ENCODE data around the gene FOLR1.
A peak's percentile ranks its signal among the peaks of the same experiment; 100 is the strongest.

FOLR1 gene

DNA sequence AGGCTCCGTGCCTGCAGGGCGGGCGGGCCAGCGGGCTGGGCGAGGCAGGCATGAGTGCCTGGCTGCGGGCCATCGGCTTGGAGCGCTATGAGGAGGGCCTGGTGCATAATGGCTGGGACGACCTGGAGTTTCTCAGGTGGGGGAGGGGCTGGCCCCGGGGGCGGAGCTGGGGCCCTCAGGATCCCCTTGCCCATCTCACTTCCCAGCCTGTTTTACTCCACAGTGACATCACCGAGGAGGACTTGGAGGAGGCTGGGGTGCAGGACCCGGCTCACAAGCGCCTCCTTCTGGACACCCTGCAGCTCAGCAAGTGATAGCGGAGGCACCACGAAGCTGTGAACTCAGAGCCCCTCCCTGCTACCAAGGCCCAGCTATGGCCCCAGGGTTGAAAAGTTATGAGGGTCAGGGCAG, 46.1 kb downstream of the FOLR1 start:
- no peaks in the 10 kb centered on the region for H3K9me2 ChIP-seq (replicated peaks; ENCODE audit: control insufficient read depth, low read length)
- no peak overlapping the region for H3K27ac ChIP-seq (ENCODE audit: low read depth, low read length)
- peaks cover 9% of the 10 kb centered on the region; the same call in 1 of the 2 replicates for H4K20me1 ChIP-seq (ENCODE audit: control insufficient read depth, insufficient read depth, low read depth, low read length)
- H3K79me2 ChIP-seq (ENCODE audit: control insufficient read depth, low read length) = no peaks in the 10 kb centered on the region
- no peak overlapping the region for H3K4me2 ChIP-seq (ENCODE audit: low read length)
- peaks cover 3% of the 10 kb centered on the region; the same call in 1 of the 2 replicates for H3K4me1 ChIP-seq (ENCODE audit: control insufficient read depth, low read length)
- no peaks in the 10 kb centered on the region for H3K9me3 ChIP-seq (ENCODE audit: control insufficient read depth, insufficient read depth, low read length)
- H3F3A ChIP-seq (ENCODE audit: control insufficient read depth, insufficient read depth) = peaks cover 8% of the 10 kb centered on the region
- no peak for TF ChIP-seq EZH2phosphoT487 (IDR thresholded peaks at IDR 0.05; ENCODE audit: borderline replicate concordance, low read length)
- TF ChIP-seq, protein P1, sequence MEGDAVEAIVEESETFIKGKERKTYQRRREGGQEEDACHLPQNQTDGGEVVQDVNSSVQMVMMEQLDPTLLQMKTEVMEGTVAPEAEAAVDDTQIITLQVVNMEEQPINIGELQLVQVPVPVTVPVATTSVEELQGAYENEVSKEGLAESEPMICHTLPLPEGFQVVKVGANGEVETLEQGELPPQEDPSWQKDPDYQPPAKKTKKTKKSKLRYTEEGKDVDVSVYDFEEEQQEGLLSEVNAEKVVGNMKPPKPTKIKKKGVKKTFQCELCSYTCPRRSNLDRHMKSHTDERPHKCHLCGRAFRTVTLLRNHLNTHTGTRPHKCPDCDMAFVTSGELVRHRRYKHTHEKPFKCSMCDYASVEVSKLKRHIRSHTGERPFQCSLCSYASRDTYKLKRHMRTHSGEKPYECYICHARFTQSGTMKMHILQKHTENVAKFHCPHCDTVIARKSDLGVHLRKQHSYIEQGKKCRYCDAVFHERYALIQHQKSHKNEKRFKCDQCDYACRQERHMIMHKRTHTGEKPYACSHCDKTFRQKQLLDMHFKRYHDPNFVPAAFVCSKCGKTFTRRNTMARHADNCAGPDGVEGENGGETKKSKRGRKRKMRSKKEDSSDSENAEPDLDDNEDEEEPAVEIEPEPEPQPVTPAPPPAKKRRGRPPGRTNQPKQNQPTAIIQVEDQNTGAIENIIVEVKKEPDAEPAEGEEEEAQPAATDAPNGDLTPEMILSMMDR (IDR thresholded peaks at IDR 0.05; ENCODE audit: low read depth, low read length, poor library complexity, severe bottlenecking) = peak; percentile 93
- peaks cover 33% of the 10 kb centered on the region for H3K27me3 ChIP-seq (ENCODE audit: control insufficient read depth, low read length)
- no peak overlapping the region for H3K4me3 ChIP-seq (ENCODE audit: low read length)
- H3K36me3 ChIP-seq (ENCODE audit: control insufficient read depth, low read length) = peaks cover 54% of the 10 kb centered on the region

DNA sequence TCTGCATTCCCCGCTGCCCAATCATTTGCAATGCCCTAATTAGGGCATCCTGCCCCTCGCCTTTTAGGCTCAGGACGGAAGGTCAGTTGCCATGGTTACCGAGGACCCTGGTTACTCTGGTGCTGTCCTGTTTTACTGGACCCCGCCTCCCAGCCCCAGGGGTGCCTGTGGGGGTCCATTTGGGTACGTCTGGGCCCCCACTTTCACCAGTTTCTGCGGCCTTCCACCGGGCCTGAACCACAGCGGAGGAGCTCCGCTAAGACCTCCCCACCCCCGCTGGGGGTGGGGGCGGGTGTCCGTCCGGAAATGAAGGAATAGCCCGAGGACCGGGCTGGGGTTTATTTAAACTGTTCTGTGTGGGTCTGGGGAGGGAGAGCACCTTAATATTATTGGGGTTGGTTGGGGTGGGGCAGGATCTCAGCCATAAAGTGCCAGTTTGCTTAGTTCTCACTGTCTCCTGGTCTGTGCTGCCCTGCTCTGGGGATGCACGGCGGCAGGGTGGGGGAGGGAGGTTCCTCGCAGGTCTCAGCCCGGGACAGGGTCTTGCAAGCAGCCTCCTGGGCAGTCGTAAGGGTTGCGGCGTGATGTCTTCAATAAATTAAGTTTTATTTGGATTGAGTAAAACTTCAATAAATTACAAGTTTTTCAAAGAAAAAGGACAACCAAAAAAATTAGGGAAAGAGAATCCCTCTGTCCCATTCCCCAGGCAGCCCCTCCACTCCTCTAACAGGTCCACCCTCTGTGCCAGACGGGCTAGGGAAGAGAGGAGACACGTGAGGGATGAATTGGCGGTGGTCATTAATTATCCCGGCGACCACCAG, 46.8 kb downstream of the FOLR1 start:
- H4K20me1 ChIP-seq (ENCODE audit: control insufficient read depth, insufficient read depth, low read depth, low read length) = peaks cover 9% of the 10 kb centered on the region; the same call in 1 of the 2 replicates
- H3K4me2 ChIP-seq (ENCODE audit: low read length) = no peak overlapping the region
- no peak overlapping the region for H3K27ac ChIP-seq (ENCODE audit: low read depth, low read length)
- no peak for TF ChIP-seq EZH2phosphoT487 (IDR thresholded peaks at IDR 0.05; ENCODE audit: borderline replicate concordance, low read length)
- TF ChIP-seq, protein P1 (IDR thresholded peaks at IDR 0.05; ENCODE audit: low read depth, low read length, poor library complexity, severe bottlenecking) = peak; percentile 6
- no peaks in the 10 kb centered on the region for H3K9me3 ChIP-seq (ENCODE audit: control insufficient read depth, insufficient read depth, low read length)
- H3K4me1 ChIP-seq (ENCODE audit: control insufficient read depth, low read length) = peaks cover 3% of the 10 kb centered on the region; the same call in 1 of the 2 replicates
- H3F3A ChIP-seq (ENCODE audit: control insufficient read depth, insufficient read depth) = peaks cover 8% of the 10 kb centered on the region
- no peak overlapping the region for H3K4me3 ChIP-seq (ENCODE audit: low read length)
- peaks cover 47% of the 10 kb centered on the region for H3K36me3 ChIP-seq (ENCODE audit: control insufficient read depth, low read length)
- peaks cover 33% of the 10 kb centered on the region for H3K27me3 ChIP-seq (ENCODE audit: control insufficient read depth, low read length)
- no peaks in the 10 kb centered on the region for H3K9me2 ChIP-seq (replicated peaks; ENCODE audit: control insufficient read depth, low read length)
- no peaks in the 10 kb centered on the region for H3K79me2 ChIP-seq (ENCODE audit: control insufficient read depth, low read length)

DNA sequence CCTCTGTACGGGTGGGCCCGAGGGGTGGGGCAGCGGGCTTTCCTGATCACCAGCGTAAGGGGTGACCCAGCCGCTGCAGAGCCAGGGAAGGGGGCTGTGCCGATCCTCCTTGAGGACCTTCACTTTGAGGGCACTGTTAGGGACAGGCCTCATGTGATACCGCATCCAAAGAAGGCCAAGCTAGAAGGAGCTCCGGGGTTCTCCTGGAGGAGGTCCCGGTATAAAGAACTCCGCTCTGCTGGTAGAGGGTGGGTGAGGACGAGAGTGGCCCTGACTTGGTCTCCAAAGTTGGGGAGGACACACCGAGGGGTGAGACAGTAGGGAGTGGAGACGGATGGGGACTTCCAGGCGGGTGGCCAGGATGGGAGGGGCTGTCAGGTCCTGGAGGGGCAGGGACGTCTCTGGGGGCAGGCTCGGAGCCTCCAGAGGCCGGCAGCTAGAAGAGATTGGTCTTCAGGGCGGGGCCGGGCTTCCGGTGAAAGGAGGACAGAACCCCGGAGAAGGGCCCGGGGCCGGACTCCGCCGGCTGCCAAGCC, 47.4 kb downstream of the FOLR1 start:
- no peaks in the 10 kb centered on the region for H3K79me2 ChIP-seq (ENCODE audit: control insufficient read depth, low read length)
- H3K4me2 ChIP-seq (ENCODE audit: low read length) = peak overlapping the region; percentile 5; the same call in 1 of the 2 replicates
- H3F3A ChIP-seq (ENCODE audit: control insufficient read depth, insufficient read depth) = peaks cover 8% of the 10 kb centered on the region
- peaks cover 3% of the 10 kb centered on the region; the same call in 1 of the 2 replicates for H3K4me1 ChIP-seq (ENCODE audit: control insufficient read depth, low read length)
- H3K9me2 ChIP-seq (replicated peaks; ENCODE audit: control insufficient read depth, low read length) = no peaks in the 10 kb centered on the region
- no peak overlapping the region for H3K4me3 ChIP-seq (ENCODE audit: low read length)
- peaks cover 40% of the 10 kb centered on the region for H3K36me3 ChIP-seq (ENCODE audit: control insufficient read depth, low read length)
- H3K27ac ChIP-seq (ENCODE audit: low read depth, low read length) = no peak overlapping the region
- H4K20me1 ChIP-seq (ENCODE audit: control insufficient read depth, insufficient read depth, low read depth, low read length) = peaks cover 9% of the 10 kb centered on the region; the same call in 1 of the 2 replicates
- peaks cover 34% of the 10 kb centered on the region for H3K27me3 ChIP-seq (ENCODE audit: control insufficient read depth, low read length)
- H3K9me3 ChIP-seq (ENCODE audit: control insufficient read depth, insufficient read depth, low read length) = no peaks in the 10 kb centered on the region
- no peak for TF ChIP-seq EZH2phosphoT487 (IDR thresholded peaks at IDR 0.05; ENCODE audit: borderline replicate concordance, low read length)
- TF ChIP-seq, protein P1 (IDR thresholded peaks at IDR 0.05; ENCODE audit: low read depth, low read length, poor library complexity, severe bottlenecking) = no peak

All from DOHH2 (cell line).